CD1c-positive myeloid dendritic cell (primary cell): ENCODE results near the gene GNA14.
"Not testable (repeated sequence)": the region's sequence is repeated elsewhere in the genome, so short reads cannot be mapped to it uniquely, and the experiment has no call there.

Source experiments
- DNase-seq: peaks from one replicate; pipeline ENCODE4 v3.0.0-alpha.2; 2016; ENCODE audit errors: extremely low spot score

GNA14 gene

GRCh38 chr9:77643871-77644270, 4.3 kb downstream of the GNA14 start:
- DNase-seq, result no peak

- DNase-seq, result no peak
Observed at GRCh38 chr9:77640741-77641580, 7.2 kb downstream of the GNA14 start.

- DNase-seq, result no peak
Observed at GRCh38 chr9:77632652-77633051, 15.5 kb downstream of the GNA14 start.

- DNase-seq, result not testable (repeated sequence)
Observed at GRCh38 chr9:77628864-77629263, 19.3 kb downstream of the GNA14 start.

- no peak for DNase-seq
Observed at GRCh38 chr9:77616191-77616590, 31.9 kb downstream of the GNA14 start.

- DNase-seq, result no peak
Observed at GRCh38 chr9:77614645-77615044, 33.5 kb downstream of the GNA14 start.

GRCh38 chr9:77606526-77606925, 41.6 kb downstream of the GNA14 start:
- DNase-seq, result no peak

GRCh38 chr9:77605449-77606220, 42.5 kb downstream of the GNA14 start:
- no peak for DNase-seq

GRCh38 chr9:77604316-77604715, 43.8 kb downstream of the GNA14 start:
- DNase-seq, result no peak

GRCh38 chr9:77602852-77603251, 45.3 kb downstream of the GNA14 start:
- no peak for DNase-seq

- DNase-seq, result no peak
Observed at GRCh38 chr9:77601476-77602099, 46.5 kb downstream of the GNA14 start.

- DNase-seq, result no peak
Observed at GRCh38 chr9:77600810-77601209, 47.3 kb downstream of the GNA14 start.

GRCh38 chr9:77599492-77599891, 48.6 kb downstream of the GNA14 start:
- DNase-seq, result no peak

- DNase-seq, result no peak
Observed at GRCh38 chr9:77598991-77599390, 49.1 kb downstream of the GNA14 start.

- DNase-seq, result no peak
Observed at GRCh38 chr9:77598524-77598923, 49.6 kb downstream of the GNA14 start.

- no peak for DNase-seq
Observed at GRCh38 chr9:77597057-77597456, 51.1 kb downstream of the GNA14 start.

- DNase-seq, result no peak
Observed at GRCh38 chr9:77595426-77596095, 52.6 kb downstream of the GNA14 start.

GRCh38 chr9:77594963-77595362, 53.2 kb downstream of the GNA14 start:
- DNase-seq, result no peak

GRCh38 chr9:77593528-77593927, 54.6 kb downstream of the GNA14 start:
- no peak for DNase-seq

- DNase-seq, result no peak
Observed at GRCh38 chr9:77592476-77592875, 55.6 kb downstream of the GNA14 start.

- DNase-seq, result no peak
Observed at GRCh38 chr9:77589046-77589795, 58.9 kb downstream of the GNA14 start.
